ENCODE results near the gene HOXB3.

DNA sequence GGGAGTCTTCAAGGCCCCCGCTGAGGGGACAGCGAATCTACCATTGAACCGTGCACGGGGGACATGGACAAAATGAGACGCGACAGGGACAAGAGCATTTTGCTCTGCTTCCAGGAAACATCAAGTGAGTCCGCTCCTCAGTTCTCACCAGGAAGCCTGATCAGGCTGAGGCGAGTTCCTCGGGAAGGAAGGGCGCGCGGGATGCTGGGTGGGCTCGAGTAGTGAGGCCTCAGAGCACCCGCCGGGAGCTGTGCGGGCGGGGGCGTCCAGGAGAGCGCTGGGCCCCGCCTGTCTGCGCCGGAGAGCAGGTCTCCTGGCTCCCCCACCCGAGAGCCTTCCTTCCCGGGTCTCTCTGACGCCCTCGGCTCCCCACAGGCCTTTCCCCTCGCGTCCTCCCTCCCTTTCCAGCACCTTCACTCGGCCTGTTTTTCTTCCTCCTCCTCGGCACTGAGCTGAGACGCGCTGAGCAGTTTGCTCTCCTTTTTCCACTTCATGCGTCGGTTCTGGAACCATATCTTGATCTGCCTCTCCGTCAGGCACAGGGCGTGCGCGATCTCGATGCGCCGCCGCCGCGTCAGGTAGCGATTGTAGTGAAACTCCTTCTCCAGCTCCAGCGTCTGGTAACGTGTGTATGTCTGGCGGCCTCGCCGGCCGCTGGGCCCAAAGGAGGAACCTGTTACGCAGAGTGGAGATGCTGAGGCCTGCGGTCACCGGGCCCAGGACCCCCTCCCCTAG lies 6.1 kb upstream of the HOXB3 start:
- TF ChIP-seq, protein P1, sequence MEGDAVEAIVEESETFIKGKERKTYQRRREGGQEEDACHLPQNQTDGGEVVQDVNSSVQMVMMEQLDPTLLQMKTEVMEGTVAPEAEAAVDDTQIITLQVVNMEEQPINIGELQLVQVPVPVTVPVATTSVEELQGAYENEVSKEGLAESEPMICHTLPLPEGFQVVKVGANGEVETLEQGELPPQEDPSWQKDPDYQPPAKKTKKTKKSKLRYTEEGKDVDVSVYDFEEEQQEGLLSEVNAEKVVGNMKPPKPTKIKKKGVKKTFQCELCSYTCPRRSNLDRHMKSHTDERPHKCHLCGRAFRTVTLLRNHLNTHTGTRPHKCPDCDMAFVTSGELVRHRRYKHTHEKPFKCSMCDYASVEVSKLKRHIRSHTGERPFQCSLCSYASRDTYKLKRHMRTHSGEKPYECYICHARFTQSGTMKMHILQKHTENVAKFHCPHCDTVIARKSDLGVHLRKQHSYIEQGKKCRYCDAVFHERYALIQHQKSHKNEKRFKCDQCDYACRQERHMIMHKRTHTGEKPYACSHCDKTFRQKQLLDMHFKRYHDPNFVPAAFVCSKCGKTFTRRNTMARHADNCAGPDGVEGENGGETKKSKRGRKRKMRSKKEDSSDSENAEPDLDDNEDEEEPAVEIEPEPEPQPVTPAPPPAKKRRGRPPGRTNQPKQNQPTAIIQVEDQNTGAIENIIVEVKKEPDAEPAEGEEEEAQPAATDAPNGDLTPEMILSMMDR (IDR thresholded peaks at IDR 0.05 in 4 of 5, conservative IDR thresholded peaks at IDR 0.05 in 1 of 5): no peak
- TF ChIP-seq POLR2A (IDR thresholded peaks at IDR 0.05): no peak

All from gastrocnemius medialis (tissue), 4 donors.